ENCODE results near the gene PHF14.

Gene PHF14

DNA sequence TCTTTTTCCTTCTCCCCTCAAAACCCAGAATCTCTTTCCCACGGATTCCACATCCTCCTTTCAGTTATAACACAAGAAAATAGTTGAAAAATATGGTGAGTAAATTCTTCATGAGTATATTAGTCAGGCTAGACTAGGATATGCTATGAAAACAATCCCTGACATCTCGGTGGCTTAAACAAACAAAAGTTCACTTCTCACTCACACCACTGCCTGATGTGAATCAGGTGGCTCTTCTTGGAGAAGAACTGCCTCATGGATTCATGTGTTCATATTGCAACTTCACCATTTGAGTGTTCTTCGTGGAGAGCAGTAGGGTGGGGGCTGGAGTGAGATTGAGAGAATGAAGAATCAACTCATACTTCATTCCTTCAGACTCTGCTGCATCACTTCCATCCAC is 204.1 kb downstream of the PHF14 start:
- DNase-seq, result no peak

DNA sequence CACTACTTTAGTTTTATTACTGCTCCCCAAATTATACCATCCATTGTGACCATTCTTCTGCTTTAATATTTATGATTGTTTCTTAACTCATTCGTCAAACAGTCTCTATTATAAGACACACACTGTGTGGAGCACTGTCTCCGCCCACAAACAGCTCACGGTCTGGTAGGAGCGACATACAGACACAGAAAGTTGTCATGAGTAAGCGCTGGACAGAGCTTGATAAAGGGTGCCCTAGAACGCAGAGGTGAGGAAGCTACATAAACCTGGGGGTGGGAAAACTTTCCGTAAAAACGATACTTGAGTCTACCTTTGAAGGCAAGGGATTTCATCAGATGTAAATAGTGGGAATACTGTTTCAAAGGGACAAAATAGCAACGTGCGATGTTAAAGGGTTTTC is 207.9 kb downstream of the PHF14 start:
- no peak for DNase-seq

DNA sequence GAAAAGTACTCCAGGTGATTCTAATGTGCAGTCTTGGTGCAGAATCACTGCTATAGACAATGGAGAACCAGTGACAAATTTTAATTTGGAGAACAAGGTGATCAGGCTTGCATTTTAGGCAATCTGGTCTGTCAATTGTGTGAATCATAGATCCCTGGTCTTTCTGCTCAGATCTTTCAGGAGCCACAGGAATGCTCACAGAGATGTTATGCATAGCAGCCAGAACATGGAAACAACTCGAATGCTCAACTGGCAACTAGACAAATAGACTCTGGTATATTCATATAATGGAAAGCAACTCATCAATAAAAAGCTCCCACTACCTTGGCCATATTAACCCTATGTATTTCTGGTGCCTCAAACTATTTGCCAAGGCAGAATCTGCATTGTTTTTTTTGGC is 209.1 kb downstream of the PHF14 start:
- DNase-seq, result no peak

DNA sequence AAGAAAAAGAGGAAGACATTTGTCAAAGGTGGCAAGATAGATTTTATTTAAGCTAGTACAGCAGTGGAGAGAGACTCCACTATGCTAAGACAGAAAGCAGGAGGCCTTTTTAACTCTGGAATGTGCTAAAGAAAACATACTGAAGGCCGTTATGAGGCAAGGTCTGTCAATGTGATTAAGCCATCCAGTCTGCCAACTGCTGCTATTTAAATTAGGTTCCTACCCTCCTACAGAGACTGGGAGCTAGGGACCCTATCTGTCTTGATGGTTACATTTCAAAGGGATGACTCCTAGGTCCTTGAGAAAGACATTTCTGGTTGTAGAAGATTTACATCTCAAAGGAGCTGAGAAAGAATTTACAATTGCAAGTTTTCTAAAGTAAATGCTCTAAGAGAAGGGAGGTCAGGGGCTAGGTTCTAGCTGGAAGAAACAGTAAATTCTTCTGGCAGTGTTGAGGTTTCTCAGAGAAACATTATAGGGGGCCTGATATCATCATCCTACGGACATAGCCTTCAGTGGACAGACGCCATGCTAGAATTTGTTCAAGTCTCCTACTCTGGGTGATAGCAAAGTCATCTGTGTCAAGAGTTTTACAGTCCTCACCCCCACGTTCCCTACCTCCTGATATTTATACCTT is 211.6 kb downstream of the PHF14 start:
- no peak for DNase-seq

DNA sequence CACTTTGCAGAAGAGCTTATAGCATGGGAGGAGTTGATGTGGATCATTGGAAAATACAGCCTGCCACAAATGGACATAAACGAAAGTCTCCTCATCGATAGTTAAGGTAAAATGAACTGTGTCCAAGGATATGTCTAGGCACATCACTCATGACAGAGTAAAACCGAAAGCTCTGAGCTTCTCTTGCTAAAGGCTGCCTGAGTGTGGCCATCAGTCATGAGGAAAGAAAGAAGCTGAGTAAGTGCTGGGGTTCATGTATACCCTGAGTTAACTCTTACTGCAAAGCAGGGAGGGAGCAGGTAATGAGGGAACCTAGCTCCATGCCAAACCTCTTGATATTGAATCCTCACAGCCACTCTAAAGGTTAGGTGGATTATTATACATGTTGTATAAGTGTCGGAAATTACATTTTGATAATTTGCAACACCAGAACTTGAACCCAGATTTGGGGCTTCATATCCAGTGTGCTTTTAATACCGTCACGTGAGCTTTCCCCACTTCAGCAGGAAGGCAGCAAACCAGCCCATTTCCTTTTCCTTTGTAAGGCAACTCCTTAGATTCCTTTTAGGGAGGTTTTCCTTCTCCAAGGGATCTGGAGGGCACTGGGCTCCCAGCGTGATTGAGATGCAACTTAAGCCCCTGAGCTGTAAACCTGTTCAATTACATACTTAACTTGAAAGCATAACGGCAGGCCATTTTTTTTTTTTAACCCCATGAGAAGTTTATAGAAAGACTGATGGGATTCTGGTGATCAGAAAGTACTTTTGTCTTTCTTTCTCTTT is 215.0 kb downstream of the PHF14 start:
- no peak for DNase-seq

DNA sequence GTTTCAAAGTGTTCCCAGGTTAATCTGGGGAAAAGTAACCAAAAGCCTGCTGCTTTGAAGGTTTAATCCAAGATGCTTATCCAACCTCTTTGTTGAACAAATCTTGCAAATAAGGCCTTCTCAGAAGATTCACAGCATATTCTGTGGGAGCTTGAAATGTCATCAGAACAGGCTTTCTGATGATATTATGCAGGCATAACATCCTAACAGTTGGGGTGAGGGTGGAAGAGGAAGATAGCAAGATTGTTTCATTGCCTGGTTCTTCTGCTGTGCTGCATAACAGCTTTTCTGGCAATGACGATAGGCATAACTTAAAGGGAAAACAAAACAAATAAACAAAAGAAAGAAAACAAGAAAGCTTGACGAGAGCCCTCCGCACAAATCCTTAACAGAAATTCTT is 217.4 kb downstream of the PHF14 start:
- no peak for DNase-seq

DNA sequence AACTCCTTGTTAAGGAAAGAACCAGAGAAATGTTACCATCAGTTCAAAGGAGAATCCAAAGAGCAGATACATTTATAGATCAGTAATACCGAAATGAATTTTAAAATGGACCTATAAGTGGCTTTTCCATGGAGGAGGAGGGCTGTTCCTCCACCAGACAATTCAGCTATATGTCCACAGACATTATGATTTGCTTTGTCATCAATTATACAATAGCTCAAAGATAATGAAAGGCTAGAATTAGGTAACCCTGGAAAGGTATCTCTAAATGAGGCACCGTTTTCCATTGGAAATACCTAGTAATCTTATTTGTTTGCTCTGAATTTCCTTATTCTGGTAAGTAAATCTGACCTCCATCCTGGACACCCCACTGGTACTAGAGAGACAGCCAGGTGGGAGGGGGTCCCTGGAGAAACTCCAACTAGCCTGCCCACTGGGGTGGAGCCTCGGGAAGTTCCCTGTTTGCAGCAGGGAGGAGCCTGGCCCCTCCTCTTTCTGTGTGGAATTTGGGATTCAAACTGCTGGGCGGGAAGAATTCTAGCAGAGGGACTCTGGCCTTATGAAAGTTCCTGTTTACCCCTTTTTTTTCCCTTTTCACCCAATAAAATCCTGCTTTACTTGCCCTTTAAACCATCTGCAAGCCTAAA is 218.0 kb downstream of the PHF14 start:
- DNase-seq, result no peak

DNA sequence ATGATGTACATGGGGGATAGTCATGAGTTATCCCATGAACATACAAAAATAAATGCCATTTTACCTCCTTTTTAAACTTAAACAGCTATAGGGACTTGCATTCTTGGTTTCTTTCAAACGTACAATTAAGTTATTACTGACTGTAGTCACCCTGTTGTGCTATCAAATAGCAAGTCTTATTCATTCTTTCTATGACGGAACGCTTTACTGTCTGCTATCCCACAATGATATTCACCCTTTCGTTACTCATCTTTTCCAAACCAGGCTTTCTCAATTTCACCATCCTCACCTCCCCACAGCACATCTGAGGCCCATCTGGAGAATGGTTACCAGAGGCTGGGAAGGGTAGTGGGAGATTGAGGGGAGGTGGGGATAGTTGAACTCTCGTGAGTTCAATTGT is 218.8 kb downstream of the PHF14 start:
- no peak for DNase-seq

DNA sequence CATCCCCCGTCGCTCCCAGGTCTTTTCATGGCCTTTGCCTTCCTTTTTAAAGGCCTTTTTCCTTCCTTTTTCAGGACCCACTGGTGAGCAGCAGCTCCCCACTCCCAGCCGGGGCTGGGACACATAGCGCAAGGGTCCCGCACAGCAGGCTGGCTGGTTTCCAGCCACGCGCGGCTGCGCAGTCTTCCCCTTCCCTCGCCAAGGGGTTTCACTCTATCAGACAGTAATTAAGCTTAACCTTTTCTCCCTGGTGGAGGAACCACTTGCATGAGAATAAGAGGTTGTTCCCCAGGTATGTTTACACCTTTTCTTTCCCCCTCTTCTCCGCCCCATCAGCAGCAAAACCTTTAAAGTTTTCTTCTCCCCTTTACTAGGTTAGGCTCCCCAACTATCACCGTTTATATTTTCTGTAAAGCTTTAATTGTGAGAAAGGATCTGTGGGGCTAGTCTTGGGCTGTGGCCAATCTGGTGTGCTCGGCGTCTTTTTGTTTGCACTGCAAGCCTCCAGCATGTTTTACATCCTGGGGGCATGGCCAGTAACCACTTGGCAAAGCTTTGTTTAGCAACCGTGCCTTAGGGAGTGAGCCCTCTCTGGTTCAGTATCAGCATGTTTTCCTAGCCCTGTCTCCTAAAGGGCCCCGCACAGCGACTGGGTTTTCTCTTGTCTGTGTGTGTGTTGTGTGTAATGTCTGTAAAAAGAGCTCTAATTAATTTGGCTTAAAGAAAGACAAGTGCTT is 219.6 kb downstream of the PHF14 start:
- no peak for DNase-seq

DNA sequence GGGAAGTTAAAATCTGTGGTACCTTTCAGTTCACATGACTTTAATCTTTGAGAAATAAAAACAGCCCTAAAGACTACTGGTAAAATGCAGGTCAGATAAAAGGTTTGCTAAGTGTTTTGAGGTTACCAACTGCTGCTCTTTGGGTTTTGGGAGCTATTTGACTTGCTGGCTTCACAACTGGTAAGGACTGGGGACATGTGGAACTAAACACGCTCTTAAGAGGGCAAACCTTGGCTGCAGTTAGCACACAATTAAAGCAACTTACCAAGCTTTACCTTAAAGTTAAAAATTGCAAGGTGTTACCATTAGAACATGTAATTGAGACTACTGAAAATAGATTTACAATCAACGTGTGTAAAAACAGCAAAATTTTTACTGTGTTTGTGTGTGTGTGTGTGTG is 220.2 kb downstream of the PHF14 start:
- DNase-seq, result no peak

DNA sequence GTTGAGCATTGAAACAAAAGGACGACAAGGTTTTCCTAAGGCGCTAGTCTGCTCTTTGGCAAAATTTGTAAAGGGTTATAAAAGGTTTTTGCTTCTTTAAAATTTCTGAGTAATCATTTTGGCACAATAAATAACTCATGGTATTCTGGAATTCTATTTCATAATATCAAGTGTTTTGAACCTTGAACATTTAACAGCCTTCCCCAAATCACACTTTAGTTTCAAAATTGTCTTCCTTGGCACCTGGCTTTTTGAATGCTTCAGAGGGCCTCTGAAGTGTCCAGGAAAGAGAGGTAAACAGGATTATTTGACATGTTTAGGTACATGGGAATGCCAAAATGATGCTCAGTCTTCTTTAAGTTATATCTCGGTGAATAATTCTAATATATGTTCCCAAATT is 220.8 kb downstream of the PHF14 start:
- no peak for DNase-seq

DNA sequence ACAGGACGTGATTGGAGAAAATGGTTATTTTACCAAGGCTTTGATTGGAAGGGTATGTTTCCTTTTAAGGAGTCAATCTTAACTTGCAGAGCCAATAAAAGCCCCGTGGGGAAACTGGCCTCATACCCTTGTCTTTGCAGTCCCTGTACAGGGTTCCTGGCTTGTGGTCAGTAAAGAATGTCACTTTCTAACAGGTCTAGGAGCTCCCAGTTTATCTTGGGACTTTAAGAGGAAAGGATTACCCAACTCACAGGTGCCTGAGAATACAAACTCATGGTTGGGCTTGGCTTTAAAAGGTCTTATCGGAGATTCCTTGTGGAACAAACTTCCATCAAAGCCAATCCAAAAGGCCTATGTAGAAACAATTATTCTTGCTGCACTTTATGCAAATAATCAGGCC is 221.8 kb downstream of the PHF14 start:
- no peak for DNase-seq

DNA sequence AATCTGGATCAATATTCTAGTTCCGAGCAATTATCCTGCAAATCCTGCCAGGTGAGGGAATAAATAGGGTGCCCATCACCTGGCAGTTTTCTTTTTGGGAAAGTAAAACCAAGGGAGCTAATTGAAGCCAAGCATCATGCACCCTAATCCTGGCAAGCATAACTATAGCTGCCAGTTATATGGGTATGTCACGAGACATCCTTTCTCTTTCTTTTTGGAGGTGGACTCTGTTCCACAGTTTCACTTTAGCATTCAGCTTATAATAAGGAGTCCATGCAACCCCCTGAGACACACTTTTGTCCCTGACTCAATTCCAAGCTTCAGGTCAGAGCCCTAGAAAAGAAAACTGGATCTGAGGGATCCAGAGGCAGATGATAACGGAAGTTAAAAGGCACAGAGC is 222.5 kb downstream of the PHF14 start:
- DNase-seq, result no peak

DNA sequence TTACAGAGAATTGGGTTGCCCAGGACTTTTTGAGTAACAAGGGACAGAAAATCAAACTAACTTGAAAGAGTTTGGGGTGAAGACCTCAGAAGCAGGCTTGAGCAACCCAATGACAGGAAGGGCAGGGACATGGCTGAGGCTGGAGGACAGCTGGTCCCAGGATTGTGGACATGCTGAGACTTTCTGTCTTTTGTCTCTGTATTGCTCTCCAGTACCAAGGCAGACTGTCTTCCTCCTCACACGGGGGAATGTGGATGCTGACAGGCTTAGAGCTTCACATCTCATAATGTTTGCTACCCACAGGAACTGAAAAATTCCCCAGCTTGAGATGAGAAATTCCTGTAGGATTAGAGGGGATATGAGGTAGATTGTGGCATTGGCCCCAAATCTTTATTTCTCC is 229.6 kb downstream of the PHF14 start:
- no peak for DNase-seq

DNA sequence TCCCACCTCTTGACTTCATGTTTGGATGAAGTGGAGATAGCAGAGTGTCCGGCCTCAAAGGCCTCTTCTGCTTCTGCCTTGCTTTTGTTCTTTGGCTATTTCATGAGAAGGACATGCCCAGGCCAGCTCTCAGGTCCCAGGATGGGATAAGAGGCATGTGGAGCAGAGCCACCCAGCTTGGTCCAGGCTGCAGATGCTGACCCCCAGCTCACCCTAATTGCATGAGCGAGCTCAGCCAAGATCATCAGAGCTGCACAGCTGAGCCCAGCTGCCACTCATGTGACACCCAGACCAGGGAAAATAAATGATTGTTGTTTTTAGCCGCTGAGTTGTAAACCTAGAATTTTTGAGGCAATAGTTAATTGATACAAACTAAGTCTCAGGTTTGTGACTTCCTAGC is 230.0 kb downstream of the PHF14 start:
- no peak for DNase-seq

DNA sequence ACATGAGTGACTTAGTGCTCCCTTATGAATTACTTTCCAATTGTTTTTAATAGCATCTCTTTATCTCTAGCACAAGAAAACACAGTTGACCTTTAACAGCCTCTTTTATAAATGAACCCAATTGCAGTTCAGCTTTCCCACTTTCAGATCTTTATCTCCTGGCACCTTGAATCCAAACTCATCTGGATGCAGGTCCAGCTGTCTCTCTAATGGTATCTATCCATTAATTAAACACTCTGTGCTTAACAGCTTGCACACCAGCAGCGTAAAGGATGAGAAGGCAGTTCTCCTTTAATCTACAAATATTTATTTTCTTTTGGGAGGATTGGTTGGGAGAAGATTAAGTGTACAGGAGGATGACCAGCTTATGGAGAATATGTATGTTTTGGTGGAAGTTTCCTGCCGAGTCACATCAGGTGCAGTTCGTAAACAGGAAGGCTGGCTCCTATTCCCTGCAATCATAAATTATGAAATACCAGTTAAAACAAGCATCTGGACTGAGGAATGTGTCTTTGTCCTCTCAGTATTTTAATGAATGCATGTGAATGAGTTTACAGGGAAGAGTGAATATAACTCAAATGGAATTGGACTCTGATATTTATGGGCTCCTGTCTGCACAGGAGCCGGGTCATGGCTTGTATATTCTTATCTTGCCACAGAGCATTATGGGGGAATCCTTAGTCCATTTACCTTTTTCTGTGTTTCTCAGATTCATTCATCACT is 232.7 kb downstream of the PHF14 start:
- no peak for DNase-seq

DNA sequence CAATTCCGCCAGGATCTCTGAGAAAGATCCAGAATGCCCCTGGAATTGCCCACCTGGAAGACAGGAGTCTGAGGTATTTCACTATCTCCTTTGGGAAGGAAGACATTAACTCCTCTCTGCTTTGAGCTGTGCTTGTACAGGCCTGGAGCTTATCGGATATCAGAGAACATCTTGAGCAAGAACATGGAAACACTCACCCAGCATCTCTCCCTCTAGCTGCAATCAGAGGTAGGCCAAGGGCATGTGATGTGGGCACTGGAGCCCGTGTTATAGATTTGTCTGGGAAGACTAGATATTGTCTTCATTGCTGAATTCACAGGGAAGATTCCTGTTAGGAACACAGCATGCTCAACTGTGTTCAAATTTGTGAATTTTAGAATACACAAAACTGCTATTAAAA is 233.9 kb downstream of the PHF14 start:
- no peak for DNase-seq

DNA sequence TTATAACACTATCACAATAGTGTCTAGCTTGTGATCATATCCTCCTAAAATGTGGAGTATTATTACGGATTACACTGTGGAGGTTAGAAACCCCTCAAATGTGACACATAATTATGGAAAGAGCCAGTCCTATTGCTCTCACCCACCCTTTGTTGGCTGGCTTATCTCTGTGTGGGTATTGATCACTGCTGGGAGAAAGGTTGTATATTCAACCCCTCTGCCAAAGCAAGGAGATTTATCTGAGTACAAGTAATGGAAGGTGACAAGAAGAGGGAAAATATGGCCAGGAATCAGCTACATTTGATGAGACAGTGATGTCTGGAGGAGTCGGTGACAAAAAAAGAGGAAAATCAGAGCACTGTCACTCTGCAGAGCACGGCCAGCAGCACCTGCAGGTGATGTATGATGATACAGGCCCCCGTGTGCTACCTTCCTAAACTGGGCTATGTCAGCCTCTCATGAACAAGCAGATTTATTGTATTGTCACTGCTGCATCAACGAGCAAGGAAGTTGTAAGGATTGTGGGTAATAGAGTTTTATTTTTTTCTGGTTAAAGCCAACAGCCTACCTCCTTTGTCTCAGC is 235.3 kb downstream of the PHF14 start:
- no peak for DNase-seq

DNA sequence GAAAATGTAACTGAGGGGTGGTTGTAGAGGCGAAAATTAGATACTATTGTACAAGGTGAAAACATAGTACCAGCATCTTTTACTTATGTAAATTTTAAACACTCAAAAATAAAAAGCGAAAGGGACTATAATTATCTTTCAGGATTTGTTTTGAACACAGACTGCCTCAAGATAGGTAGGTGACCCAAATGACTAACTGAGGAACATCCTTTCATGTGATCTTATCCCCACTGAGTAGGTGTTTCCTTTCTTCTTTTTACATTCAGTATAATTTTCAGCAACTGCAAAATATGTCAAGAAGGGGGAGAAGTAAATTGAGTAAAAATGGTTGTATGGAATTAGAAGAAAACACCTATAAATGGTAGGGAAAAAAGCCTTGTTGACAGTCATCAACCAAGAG is 236.7 kb downstream of the PHF14 start:
- no peak for DNase-seq

DNA sequence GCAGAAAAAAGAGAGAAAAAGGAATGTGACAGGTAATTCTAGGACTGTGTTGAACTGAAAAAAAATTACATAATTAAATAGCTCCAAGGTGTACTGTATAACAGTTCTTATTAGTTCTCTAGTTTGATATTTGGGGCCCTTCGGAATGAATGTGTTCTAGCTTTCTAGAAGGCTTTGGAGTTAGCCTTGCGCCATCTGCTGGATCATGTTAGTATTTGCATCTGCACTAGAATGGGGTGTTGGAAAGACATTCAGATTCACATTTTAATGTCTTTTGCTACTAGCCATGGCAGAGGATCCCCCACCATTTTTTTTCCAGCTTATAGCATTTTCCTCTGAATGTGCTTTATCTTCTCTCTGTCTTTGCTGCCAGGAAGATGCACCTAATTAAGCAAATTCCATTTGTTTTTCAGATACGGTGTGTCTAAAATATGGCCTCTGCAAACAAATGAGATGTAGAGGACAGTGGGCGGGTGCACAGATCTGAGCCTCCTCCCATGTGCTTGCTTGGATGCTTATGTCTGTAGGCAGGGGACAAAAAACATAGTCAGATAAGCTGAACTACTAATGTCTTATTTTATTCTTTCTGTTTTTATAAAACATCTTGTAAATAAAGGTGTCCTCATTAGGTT is 238.5 kb downstream of the PHF14 start:
- DNase-seq, result peak; percentile 47

DNA sequence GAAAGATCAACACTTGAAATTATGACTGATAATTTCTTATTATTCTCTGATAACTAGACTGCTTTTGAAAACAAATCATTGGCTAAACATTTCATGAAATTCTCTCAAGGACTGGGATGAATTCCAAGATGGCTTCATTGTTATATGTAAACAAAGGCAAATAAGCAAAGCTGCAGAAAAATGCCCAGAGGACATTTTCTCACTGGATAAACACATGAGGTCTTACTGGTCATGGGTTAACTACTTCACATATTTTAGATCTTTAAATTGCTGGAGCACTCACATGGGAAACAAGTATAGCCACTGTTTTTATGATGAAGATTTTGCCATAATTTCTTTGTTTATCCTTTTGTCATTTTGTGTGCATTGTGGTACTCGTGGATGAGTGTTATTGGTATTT is 239.1 kb downstream of the PHF14 start:
- DNase-seq, result no peak

DNA sequence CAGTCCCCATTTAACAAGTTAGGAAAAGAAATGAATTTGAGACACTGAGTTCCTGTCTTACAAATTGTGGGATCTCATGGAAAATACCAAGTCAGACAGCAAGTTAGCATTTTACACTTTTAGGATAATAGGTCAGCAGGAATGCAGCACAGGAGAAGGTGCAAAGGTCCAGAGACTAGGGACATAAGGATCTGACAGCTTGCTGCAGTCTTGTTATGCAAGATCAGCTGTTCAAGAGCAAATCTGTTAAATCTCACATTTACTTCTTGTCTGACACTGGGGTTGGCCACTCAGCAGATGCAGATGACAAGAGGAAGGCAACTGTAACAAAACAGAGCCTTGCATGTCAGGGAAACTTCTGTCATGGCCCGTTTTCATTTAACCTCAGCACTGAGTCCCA is 239.6 kb downstream of the PHF14 start:
- no peak for DNase-seq

Data from GDM1 (cell line).